Measurements from ENCODE around the gene SPINK13.
"Not testable (repeated sequence)": the region's sequence is repeated elsewhere in the genome, so short reads cannot be mapped to it uniquely, and the experiment has no call there.

SPINK13 gene

GRCh38 chr5:148268566-148268965 is at the start of gene SPINK13:
Gene SPINK13 (plus strand): TSS chr5:148268794. CDS start chr5:148270073, 1,279 bp downstream.
- peak; percentile 36 for DNase-seq (ENCODE audit: low read depth)

- no peak for DNase-seq (ENCODE audit: low read depth)
These were observed 47.1 kb upstream of the SPINK13 start for GRCh38 chr5:148221508-148221907.

GRCh38 chr5:148224117-148224742 is 44.4 kb upstream of the SPINK13 start:
- no peak for DNase-seq (ENCODE audit: low read depth)

GRCh38 chr5:148228392-148228984 is 40.1 kb upstream of the SPINK13 start:
- DNase-seq (ENCODE audit: low read depth): no peak

GRCh38 chr5:148229840-148230239 is 38.8 kb upstream of the SPINK13 start:
- no peak for DNase-seq (ENCODE audit: low read depth)

GRCh38 chr5:148230240-148230639 is 38.4 kb upstream of the SPINK13 start:
- no peak for DNase-seq (ENCODE audit: low read depth)

- no peak for DNase-seq (ENCODE audit: low read depth)
These were observed 30.7 kb upstream of the SPINK13 start for GRCh38 chr5:148237785-148238417.

DNA sequence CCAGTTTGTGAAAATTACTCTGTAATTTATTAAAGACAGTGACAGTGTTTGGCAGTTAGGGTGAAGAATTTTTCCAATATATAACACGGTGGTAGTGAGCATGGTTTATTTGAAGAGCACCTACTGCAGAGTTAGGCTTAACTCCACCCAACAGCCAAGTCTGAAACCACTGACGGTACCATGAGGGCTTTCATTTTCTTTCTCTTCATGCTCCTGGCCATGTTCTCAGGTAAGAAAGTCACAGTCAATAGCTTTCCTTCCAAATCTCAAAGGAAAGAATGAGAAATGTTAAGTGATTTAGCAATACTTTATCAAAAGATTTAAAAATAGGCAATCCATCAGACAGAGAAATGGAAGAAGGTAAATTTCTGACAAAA is 30.2 kb upstream of the SPINK13 start, which contains the start of gene MARCOL:
Gene MARCOL, plus strand, starts transcription at position 108 of the 377 bp plus-strand sequence. Its CDS starts 73 bp downstream, at position 181.
- no peak for DNase-seq (ENCODE audit: low read depth)

- no peak for DNase-seq (ENCODE audit: low read depth)
These were observed 19.7 kb upstream of the SPINK13 start for GRCh38 chr5:148248894-148249293.

DNA sequence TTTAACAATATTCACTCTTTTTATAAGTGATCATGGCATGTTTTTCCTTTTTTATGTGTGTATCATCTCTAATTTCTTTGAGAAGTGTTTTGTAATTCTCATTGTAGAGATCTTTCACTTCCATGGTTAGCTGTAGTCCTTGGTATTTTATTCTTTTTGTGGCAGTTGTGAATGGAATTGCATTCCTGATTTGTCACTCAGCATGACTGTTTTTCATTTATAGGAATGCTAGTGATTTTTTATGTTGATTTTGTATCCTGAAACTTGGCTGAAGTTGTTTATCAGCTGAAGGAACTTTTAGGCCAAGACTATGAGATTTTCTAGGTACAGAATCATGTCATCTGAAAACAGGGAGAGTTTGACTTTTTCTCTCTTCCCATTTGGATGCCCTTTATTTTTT is 13.1 kb upstream of the SPINK13 start:
- DNase-seq (ENCODE audit: low read depth): no peak

DNA sequence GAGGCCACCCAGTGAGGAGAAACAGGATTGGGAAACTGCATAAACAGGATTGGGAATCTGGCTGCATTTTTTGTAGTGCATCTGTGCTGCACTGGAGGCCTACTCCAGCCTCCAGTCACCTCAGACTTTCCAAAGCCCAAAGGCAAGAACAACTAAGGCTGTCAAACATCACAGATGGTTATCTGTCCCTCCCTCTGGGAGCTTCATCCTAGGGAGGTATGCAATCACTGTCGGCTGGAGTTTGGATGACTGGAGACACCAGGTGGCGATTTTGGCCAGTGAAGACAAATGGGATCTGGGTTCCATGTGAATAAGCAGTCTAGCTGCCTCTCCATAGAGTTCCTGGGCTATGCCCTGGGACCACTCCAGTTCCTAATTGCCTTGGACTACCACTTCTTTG is 9.3 kb upstream of the SPINK13 start:
- DNase-seq (ENCODE audit: low read depth): no peak

DNA sequence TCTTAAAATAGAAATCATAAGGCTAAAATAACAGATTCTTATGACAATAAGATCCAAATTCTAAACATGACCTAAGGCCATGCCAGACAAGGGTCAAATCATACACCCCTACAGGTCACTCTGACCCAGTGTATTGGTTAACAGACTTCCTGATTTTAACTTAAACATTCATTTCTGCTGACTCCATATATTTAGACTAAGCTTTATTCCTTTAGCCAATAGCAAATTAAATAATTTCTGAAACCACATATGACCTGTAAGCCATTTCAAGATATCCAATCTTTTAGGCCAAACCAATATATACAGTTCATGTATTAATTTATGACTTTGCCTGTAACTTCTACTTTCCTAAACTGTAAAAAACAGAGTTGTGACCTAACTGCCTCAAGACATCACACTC is 7.4 kb upstream of the SPINK13 start:
- DNase-seq (ENCODE audit: low read depth): no peak

- no peak for DNase-seq (ENCODE audit: low read depth)
These were observed 632 bp upstream of the SPINK13 start for GRCh38 chr5:148267962-148268361.

DNA sequence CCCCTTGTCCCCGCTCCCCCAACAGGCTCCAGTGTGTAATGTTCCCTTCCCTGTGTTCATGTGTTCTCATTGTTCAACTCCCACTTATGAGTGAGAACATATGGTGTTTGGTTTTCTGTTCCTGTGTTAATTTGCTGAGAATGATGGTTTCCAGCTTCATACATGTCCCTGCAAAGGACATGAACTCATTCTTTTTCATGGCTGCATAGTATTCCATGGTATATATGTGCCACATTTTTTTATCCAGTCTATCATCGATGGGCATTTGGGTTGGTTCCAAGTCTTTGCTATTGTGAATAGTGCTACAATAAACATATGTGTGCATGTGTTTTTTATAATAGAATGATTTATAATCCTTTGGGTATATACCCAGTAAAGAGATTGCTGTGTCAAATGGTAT is 6.5 kb downstream of the SPINK13 start:
- not testable (repeated sequence) for DNase-seq (ENCODE audit: low read depth)

DNA sequence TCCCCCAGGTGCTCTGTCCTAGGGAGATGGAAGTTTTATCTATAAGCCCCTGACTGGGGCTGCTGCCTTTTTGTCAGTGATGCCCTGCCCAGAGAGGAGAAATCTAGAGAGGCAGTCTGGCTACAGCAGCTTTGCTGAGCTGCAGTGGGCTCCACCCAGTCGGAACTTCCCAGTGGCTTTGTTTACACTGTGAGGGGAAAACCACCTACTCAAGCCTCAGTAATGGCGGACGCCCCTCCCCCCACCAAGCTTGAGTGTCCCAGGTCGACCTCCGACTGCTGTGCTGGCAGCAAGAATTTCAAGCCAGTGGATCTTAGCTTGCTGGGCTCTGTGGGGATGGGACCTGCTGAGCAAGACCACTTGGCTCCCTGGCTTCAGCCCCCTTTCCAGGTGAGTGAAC is 12.3 kb downstream of the SPINK13 start:
- DNase-seq (ENCODE audit: low read depth): not testable (repeated sequence)

- not testable (repeated sequence) for DNase-seq (ENCODE audit: low read depth)
These were observed 12.7 kb downstream of the SPINK13 start for GRCh38 chr5:148281336-148281735.

- peak; percentile 12 for DNase-seq (ENCODE audit: low read depth)
These were observed 21.9 kb downstream of the SPINK13 start for GRCh38 chr5:148290271-148291195.

DNA sequence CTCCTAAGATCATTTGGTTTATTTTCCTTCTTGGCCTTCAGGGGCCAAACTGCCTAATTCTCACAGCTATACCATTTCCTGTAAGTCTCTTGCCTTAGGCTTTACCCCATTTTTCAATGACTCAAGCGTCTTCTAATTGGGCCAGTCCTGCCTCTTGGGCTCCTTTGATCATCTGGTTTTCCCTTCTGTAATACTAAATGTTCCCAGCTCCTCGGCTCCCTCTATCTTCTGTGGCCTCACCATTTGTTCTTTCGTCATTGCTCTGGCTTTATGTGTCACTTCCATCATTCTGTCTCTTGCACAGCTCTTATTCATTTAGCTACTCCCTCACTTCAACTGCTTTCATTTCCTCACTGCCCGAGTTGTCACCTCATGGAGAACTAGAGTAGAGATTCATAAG is 29.1 kb downstream of the SPINK13 start:
- no peak for DNase-seq (ENCODE audit: low read depth)

DNA sequence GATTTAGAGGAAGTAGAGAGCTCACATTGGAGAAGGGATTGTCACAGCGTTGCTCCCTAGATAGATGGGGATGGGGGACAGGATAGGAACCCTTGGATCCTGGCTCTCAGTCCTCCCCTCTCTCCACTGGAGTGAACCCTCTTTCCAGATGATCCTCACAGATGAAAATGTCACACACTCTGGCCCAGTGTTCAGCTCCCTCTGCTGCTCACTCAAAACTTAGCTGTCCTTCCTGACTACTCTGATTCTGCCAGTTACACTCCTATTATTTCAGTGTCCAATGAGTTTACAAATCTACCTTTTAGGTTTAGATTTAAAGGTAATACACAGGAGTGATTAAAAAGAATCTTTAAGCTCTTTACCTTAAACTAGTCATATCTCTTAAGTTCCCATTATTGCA is 37.9 kb downstream of the SPINK13 start:
- DNase-seq (ENCODE audit: low read depth): no peak

DNA sequence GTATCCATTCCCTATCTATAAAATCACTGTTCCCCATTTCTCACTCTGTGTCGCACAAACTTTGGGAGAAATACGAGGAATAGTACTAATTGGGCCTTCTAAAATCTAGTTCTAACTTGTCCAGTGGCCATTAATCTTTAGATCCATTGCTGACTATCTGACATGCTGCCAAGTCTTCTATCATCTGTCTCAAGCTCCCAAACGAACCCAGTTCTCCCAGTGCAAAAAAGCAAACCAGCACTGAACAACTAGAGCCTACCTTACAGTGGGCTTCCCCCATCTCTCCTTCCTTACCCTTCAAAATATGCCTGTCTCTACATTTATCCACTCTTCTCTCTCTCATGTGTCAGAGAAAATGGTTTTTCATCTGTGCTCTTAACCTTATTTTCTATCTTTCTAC is 40.4 kb downstream of the SPINK13 start:
- no peak for DNase-seq (ENCODE audit: low read depth)

DNA sequence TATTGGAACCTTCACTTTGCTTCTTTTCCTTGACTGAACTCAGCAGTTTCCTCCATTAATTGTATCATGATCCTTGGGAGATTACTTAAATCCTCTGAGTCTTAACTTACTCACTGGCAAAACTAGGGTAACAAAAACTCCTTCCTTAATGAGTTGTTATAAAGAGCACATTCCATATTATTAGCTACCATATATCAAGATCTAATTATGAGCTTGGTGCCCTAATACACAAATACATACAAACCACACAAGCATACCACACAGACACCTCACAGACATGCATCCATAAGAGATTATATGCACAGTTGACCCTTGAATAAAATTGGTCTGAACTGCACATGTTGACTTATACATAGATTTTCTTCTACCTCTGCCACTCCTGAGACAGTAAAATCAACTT is 41.2 kb downstream of the SPINK13 start:
- no peak for DNase-seq (ENCODE audit: low read depth)

DNA sequence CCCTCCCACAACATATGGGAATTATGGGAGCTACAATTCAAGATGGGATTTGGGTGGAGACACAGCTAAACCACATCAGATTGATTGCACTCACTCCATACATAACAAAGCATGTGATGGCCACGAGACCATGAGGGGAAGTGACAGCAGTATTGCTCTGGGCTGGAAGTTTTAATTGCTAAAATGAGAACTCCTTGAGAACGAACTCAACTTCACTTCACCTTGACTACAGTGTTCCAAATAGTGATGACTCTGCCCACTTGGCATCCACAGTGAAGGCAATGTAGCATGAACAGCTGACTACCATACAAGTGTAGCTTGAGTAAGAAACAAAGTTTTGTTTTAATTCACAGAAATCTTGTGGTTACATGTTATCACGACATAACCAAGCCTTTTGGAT is 42.9 kb downstream of the SPINK13 start:
- DNase-seq (ENCODE audit: low read depth): no peak

Data from amniotic epithelial cell (primary cell).